HG02763 (cell line): ENCODE data around the gene FAM83E.

Experiments
- ATAC-seq: cut with Tn5 transposase; IDR thresholded peaks from one replicate; pipeline ENCODE4 v1.9.1; 2021; ENCODE audit warnings: mild to moderate bottlenecking, moderate library complexity; ENCODE audit not compliant: unreplicated experiment

FAM83E gene

GRCh38 chr19:48613024-48613851, 1.6 kb downstream of the FAM83E start:
- ATAC-seq = no peak

GRCh38 chr19:48611872-48612271, 3.0 kb downstream of the FAM83E start:
- no peak for ATAC-seq

- no peak for ATAC-seq
These were observed 5.2 kb downstream of the FAM83E start for GRCh38 chr19:48609571-48610108.

- ATAC-seq = no peak
These were observed 6.0 kb downstream of the FAM83E start for GRCh38 chr19:48608798-48609263.

GRCh38 chr19:48607359-48607755, 7.5 kb downstream of the FAM83E start:
- no peak for ATAC-seq

GRCh38 chr19:48606463-48607358, 8.2 kb downstream of the FAM83E start, which contains the start of gene SPACA4:
Gene SPACA4 (plus strand): TSS chr19:48606742. CDS start chr19:48606979, 237 bp downstream.
- ATAC-seq = no peak

- no peak for ATAC-seq
These were observed 11.0 kb downstream of the FAM83E start for GRCh38 chr19:48603850-48604249.

- no peak for ATAC-seq
These were observed 11.4 kb downstream of the FAM83E start for GRCh38 chr19:48603449-48603848.

GRCh38 chr19:48603001-48603400, 11.9 kb downstream of the FAM83E start:
- ATAC-seq = no peak

GRCh38 chr19:48600679-48601417, 14.0 kb downstream of the FAM83E start:
- no peak for ATAC-seq

GRCh38 chr19:48598996-48599700, 15.7 kb downstream of the FAM83E start:
- ATAC-seq = no peak

- no peak for ATAC-seq
These were observed 18.0 kb downstream of the FAM83E start for GRCh38 chr19:48596679-48597465.

- ATAC-seq = no peak
These were observed 18.6 kb downstream of the FAM83E start for GRCh38 chr19:48596237-48596636.

- ATAC-seq = no peak
These were observed 19.0 kb downstream of the FAM83E start for GRCh38 chr19:48595833-48596232.

GRCh38 chr19:48595171-48595570, 19.7 kb downstream of the FAM83E start:
- no peak for ATAC-seq

GRCh38 chr19:48591021-48591420, 23.9 kb downstream of the FAM83E start:
- ATAC-seq = no peak

- no peak for ATAC-seq
These were observed 26.0 kb downstream of the FAM83E start for GRCh38 chr19:48588670-48589401.

GRCh38 chr19:48587387-48587786, 27.5 kb downstream of the FAM83E start:
- no peak for ATAC-seq

GRCh38 chr19:48582168-48582567, 32.7 kb downstream of the FAM83E start:
- ATAC-seq = no peak
